GM18508 (cell line): ENCODE measurements around the gene AXIN1.

ENCODE experiments used
- ATAC-seq: cut with Tn5 transposase; IDR thresholded peaks from one replicate; pipeline ENCODE4 v1.9.1; 2021; ENCODE audit warnings: moderate number of reproducible peaks; ENCODE audit not compliant: insufficient read depth, unreplicated experiment

The AXIN1 gene

DNA sequence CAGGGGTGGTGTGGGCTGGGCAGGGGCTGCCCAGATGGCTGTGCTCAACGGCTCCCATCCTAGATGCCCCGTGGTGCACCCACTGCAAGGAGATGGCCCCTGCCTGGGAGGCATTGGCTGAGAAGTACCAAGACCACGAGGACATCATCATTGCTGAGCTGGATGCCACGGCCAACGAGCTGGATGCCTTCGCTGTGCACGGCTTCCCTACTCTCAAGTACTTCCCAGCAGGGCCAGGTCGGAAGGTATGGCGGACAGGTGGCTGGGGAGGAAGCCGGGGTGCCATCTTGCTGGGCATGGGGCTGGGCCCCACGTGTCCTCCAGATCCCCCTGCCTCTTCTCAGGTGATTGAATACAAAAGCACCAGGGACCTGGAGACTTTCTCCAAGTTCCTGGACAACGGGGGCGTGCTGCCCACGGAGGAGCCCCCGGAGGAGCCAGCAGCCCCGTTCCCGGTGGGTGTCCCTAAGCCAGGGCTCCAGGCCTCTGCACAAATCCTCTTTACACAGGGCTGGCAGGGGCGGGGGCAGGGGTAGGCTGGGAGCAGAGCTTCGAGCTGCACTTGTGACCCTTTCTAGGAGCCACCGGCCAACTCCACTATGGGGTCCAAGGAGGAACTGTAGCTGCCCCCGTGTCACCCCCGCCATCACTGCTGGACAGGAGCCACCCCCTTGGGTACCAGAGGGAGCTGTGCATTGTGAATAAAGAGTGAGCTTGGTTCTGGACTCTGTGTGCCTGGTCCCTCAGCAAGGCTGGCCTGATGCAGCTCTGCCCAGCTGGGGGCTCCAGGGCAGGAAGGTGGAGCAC lies 65.8 kb downstream of the AXIN1 start:
- no peak for ATAC-seq

DNA sequence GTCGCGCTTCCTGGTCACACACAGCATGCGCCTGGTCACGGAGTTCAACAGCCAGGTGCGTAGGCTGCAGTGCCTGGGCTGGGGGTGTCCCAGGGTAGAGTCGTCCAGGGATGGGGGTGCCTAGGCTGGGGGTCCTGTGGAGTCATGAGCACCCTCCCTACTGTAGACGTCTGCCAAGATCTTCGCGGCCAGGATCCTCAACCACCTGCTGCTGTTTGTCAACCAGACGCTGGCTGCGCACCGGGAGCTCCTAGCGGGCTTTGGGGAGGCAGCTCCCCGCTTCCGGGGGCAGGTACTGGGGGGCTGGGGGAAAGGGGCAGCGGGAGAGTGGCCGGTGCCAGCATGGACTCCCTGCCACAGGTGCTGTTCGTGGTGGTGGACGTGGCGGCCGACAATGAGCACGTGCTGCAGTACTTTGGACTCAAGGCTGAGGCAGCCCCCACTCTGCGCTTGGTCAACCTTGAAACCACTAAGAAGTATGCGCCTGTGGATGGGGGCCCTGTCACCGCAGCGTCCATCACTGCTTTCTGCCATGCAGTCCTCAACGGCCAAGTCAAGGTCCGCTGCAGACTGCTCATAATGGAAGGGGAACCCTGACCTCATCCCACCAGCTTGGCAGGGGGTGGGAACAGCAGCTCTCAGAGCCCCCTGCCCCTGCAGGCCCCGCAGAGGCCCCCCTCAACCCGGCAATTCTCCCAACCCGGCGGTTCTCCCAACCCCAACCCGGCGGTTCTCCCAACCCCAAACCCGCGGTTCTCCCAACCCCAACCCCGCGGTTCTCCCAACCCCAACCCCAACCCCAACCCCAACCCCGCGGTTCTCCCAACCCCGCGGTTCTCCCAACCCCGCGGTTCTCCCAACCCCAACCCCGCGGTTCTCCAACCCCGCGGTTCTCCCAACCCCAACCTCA lies 67.1 kb downstream of the AXIN1 start:
- ATAC-seq: no peak

DNA sequence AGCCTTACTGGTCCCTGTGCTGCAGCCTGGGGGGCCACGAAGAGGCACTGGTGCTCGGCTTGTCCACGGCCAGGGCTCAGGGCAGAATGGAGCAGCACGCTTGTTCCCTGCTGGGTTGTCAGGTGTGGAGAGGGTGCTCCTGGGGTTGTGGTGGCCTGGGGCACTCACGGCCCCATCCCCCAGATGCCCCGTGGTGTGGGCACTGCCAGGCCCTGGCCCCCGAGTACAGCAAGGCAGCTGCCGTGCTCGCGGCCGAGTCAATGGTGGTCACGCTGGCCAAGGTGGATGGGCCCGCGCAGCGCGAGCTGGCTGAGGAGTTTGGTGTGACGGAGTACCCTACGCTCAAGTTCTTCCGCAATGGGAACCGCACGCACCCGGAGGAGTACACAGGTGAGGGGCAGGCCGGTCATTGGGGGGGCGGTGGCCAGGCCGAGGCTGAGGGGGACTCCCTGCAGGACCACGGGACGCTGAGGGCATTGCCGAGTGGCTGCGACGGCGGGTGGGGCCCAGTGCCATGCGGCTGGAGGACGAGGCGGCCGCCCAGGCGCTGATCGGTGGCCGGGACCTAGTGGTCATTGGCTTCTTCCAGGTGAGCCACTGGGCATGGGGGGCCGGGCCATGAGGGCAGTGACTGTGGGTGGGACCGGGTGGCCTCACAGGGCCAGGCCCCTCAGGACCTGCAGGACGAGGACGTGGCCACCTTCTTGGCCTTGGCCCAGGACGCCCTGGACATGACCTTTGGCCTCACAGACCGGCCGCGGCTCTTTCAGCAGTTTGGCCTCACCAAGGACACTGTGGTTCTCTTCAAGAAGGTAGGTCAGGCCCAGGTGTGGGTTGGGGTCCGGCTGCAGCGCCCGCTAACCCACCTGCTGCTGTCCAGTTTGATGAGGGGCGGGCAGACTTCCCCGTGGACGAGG lies 68.1 kb downstream of the AXIN1 start:
- ATAC-seq: no peak

DNA sequence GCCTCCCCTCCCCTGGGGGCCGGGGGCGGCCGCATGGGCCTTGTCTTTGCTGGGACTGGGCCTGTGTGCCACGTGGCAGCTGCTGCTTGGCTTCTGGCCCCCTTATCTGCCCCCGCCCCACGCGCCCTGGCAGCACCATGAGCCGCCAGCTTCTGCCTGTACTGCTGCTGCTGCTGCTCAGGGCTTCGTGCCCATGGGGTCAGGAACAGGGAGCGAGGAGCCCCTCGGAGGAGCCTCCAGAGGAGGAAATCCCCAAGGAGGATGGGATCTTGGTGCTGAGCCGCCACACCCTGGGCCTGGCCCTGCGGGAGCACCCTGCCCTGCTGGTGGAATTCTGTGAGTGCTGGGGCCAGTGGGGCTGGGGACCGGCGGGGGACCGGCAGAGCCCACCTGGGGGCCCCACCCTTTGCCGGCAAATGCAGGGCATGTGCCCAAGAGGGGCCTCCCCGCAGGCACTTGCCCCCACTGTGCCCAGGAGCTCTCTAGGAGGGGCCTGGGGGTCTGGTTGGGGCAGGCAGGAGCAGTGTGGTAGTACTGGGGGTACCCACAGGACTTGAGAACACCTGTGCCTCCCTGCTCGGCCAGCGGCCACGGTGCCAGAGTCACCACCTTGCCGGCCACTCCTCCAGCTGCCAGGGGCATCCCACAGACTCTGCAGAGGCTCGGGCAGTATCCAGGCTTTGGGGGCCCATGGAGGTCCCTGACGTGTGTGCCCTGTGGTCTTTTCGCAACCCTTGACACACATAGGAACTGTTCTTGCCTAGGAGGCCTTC lies 69.3 kb downstream of the AXIN1 start, which contains the start of gene PDIA2:
TSS of gene PDIA2 (plus strand) at position 132 of the 773 bp plus-strand sequence. CDS start at position 138, 6 bp downstream.
- ATAC-seq: no peak

DNA sequence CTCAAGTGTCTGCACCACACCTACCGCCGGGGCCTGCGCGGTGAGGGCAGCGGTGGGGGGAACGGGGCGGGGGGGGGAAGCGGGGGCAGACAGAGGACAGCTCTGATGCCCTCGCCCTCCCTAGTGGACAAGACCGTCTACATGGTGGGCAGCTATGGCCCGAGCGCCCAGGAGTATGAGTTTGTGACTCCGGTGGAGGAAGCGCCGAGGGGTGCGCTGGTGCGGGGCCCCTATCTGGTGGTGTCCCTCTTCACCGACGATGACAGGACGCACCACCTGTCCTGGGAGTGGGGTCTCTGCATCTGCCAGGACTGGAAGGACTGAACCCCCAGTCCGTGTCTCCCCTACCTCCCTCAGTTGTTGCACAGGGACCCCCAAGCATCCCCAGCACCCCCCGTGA lies 70.0 kb downstream of the AXIN1 start:
- ATAC-seq: no peak

DNA sequence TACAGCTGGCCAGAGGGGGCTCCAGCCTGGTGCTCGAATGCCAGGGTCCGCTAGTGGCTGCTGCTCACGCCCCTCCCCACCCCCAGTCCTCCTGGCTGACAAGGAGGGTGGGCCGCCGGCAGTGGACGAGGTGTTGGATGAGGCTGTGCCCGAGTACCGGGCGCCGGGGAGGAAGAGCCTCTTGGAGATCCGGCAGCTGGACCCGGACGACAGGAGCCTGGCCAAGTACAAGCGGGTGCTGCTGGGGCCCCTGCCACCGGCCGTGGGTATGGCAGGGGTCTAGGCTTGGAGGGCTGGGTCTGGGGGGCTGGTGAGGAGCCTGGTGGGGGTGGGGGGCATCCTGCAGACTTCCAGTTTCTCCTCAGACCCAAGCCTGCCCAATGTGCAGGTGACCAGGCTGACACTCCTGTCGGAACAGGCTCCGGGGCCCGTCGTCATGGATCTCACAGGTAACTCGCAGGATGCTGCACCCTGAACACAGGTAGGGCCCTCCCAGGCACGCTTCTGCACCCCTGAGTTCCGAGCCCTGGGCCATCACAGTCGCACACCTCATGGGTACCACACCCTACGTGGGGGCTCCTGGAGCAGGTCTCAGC lies 70.8 kb downstream of the AXIN1 start:
- ATAC-seq: no peak

DNA sequence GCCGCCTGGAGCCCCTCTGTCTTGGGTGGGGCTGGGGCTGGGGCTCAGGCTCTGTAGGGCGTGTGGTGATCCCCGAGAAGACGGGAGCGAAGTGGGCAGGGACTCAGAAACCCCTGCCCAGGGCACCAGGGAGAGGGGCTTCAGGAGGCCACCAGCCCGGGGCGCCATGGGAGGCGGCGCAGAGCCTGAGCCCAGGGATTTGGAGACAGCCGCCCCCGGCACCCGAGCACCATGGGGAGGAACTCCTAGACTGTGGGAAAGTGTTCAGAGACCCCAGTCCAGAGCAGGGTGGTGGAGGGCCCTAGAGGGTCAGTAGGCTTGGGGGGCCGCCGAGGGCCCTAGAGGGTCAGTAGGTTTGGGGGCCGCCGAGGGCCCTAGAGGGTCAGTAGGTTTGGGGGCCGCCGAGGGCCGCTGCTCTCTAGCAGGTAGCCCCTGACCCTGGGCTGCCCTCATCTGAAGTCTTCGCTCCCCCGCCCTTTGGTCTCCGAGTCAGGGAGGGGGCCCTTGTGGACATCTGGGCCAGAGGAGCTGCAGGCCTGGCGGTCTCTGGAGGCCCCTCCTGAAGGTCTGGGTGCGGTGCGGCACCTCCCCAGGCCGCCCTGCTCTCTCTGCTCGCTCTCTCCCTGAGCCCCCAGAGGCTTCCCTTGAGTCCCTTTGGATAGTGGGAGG lies 71.4 kb downstream of the AXIN1 start:
- no peak for ATAC-seq

DNA sequence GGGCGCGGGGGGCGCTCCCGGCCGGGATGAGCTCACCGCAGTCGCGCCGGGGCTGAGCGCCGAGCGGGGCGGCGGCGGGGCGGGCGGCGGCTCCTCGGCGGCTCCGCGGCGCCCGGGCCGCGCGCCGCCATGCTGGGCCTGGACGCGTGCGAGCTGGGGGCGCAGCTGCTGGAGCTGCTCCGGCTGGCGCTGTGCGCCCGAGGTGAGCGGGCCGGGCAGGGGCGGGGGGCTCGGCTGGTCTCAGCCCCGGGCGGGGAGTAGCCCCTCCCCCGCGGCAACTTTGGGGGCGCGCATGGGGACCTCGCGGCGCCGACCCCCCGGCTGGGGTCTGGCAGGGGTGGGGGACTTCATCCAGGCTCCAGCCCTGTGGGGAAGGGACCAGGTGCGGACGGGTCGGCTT lies 72.0 kb downstream of the AXIN1 start, which contains the start of gene ARHGDIG:
TSS of gene ARHGDIG (plus strand) at position 40 of the 400 bp plus-strand sequence. CDS start at position 130, 90 bp downstream.
- no peak for ATAC-seq

DNA sequence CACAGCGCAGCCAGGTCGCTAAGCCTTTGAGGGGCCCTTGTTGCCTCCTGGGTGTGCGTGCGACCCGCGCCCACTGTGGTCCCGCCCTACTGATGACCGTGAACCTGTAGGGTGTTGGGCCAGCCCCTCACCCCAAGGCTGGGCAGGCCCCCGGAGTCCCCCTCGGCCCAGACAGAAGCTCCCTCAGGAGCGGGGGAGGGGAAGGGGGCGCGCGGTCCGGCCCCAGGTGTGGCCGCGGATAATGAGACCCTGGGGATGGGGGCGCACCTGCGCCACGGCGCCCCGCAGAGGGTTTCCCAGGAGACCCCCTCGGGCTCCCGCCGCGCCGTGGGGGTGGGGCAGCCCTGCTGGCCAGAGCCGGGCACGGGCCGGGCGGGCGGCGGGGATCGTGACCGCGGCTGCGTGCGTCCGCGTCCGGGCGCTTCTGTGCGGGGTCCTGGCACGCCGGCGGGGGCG lies 72.5 kb downstream of the AXIN1 start:
- no peak for ATAC-seq

DNA sequence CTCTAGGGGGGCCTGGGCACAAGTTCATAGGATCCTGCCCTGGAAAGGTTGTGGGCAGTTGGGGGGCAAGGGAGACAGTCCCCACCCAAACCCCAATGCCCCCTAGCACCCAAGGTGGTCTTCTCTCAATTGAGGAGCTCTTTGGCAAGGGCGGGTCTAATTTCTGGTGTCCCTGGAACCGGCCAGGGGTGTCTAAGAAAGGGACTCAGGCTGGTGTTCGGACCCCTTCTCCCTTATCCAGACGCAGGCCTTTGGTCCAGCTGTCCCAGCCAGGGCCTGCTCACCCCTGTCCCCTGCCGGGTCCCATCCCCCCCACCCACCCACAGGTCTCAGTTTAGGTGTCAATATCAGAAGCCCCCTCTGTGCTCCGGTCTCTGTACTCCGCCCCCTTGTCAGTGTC lies 73.0 kb downstream of the AXIN1 start:
- ATAC-seq: no peak

DNA sequence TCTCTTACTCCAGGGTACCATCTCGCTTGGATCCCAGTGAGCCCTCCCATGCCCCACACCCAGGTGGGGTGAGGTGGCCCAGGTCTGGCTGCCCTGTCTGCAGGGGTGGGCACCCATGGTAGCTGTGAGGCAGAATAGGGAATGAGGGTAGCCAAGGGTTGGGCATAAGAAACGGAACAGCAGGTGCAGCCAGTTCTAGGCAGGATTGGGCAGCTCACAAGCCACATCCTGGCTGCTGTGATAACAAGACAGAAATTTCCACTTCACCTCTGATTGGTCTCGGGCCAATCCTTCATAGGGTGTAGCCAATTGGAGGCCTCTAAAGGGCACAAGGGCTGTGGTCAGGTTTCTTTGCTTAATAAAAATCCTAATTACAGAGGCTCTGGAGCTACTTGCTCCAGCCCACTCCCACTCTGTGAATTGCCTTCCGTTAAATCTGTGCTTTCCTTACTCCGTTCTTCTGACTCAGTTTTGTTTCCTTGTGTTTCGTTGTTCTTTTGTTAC lies 73.6 kb downstream of the AXIN1 start:
- no peak for ATAC-seq

DNA sequence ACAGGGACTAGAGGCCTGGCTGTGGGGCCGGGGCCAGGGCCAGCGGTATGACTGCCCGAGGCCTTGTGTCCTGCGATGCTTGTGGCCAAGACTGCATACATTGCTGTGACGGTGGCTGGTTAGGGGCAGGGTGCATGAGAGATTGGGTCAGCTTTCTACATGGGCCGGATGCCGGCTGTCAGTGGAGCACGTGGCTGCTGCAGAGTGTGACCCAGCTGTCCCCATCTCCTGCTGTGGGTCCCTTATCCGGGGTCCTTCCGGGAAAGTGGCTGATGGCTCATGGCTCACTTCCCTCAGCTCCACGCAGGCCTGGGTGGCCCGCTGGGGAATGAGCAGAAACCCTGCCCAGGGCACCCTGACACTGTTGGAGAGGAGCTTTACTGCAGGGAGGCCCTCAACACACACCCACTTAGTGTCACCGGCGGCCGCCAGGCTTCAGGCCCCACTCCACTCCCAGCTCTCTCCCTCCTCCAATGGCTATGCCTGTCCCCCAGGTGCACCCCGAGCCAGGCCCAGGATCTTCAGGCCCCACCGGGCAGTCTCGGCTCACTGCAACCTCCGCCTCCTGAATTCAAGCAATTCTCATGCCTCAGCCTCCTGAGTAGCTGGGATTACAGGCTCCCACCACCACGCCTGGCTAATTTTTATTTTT lies 76.0 kb downstream of the AXIN1 start:
- no peak for ATAC-seq

DNA sequence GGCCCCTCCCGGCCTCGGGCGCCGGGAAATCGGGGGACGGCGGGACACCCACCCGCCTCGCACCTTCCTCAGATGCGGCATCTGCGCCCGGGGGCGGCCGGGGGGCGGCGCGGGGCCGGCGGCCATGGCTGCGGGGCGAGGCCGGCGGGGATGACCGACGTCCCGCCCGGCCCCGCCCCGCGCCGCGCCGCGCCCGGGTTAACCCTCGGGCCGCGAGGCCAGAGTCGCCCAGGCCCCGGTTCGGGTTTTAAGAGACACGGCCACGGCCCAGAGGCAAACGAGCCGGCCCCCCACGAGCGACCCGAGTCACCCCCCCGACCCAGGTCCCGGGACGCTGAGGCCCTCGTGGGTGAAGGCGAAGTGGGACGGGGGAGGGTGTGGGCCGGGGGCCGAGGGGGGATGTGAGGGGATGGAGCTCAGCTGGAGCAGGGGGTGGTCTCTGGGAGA lies 76.7 kb downstream of the AXIN1 start, which contains the start of gene RGS11:
TSS of gene RGS11 (minus strand) at position 159 of the 447 bp plus-strand sequence. CDS start at position 126, 33 bp downstream.
- ATAC-seq: no peak

DNA sequence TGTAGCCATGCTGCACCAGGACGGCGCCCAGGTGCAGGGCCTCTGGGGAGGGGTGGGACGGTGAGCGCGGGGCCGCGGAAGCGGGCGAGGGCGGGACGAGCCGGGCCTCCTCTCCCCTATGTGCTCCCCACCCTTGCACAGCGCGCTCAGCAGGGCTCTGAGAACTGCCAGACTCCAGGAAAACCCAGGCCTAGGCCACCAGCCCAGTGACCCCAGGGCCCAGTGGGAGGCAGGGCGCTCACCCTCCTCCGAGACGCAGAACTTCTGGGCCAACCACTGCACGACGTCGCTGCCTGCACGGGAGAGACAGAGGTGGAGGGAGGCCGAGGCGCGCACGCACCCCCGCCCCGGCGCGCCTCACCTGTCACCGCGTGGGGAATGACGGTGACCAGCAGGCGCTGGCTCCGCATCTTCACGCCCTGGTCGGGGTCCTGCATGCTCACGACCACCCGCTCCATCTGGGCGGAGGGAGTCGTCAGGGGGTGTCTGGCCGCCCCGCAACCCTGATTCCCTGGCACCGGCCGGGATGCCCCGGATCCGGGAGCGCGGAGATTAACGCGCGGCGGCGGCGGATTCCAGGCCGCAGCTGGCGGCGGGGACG lies 77.4 kb downstream of the AXIN1 start:
- no peak for ATAC-seq

DNA sequence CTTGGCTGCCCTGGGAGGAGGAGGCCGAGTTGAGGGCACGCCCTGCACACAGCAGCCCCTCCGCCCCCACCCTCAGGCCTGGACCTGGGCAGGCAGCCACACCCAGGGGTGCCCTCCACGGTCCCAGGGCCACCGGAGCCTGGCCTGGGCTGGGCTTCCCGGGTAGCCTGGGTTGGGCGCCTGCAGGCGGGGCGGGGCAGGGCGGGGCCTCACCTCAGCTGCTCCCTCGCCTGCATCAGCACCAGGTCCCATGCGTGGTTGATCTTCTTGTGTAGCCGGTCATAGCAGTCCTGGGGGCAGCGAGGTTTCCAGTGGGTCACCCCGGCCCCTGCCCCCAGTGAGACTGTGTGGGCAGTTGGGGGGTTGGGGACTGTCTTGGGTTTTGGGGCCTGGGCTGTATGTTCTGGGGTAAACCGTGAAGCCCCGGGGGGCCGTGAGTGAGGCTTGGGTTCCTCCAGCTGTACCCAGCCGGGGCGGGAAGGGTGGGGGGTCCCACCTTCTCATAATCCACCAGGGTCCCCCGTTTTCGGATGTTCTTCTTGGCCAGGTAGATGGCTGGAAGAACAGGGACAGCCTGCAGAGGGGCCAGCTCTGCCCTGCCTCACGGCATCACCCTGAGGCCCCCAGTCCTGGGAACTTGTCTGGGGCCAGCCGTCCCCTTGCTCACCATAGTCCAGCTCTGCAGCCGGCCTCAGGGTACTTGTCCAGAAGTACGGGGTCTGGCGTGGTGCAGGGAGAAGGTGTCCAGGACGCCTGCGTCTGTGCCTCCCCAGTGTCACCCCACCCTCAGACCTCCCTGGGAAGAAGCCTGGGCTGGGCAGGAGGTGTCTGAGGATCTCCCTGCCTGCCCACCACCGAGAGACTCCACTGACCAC lies 78.7 kb downstream of the AXIN1 start:
- ATAC-seq: no peak
